Middle frontal gyrus (tissue), 1 donor: ENCODE data around the gene SLC2A1.
"Not testable (repeated sequence)": the region's sequence is repeated elsewhere in the genome, so short reads cannot be mapped to it uniquely, and the experiment has no call there.

Experiments used
- DNase-seq: peaks from one replicate; pipeline ENCODE4 v3.0.0-alpha.2; 2015; ENCODE audit warnings: low spot score; ENCODE audit errors: extremely low spot score

SLC2A1 gene

DNA sequence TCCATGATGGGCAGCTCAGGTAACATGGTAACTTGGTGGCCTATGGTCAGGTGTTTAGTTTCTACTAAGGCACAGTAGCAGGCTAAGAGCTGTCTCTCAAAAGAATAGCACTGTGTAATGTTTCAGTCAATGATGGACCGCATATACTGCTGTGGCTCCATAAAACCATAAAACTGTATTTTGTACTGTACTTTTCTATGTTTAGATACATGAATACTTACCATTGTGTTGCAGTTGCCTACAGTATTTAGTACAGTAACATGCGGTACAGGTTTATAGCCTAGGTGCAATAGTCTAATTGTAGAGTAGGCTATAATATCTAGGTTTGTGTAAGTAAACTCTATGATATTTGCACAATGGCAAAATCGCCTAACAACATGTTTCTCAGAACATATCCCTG, 50.6 kb downstream of the SLC2A1 start:
- no peak for DNase-seq

DNA sequence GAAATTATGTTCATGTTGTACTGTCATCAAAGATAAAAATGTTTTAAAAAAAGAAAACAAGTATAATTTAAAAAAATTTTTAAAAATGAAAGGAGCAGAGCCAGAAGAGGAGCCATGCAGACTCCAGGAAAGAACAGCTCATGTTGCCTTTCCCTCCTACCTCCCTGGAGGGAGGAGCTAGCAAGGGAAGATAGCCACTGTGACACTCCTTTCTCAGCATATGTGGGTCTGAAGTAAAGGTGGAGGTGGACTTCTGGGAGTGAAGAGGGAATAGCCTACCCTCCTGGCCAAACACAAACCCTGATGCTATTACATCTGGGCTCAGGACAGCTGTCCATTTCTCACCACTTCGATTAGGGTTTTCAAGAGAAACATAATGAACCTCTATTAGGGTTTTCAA, 54.2 kb downstream of the SLC2A1 start:
- DNase-seq, result no peak

DNA sequence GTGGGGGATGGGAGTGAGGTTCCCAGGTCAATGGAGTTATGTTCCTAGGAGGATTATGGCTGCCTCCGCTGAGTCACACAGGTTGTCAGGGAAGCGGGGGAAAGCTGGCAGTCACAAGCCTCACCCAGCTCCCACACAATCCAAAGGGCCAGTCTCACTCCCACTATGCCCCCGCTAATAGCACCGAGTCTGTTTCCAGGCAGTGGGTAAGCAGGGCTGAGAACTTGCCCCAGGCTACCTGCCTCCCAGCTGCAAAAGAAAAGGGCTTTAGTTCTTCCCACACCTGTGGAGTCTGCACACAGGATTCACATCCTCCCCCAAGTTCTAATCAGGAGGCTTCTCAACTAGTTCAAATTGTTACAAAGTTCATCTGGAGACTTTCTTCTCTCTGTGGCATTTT, 58.7 kb downstream of the SLC2A1 start:
- not testable (repeated sequence) for DNase-seq

DNA sequence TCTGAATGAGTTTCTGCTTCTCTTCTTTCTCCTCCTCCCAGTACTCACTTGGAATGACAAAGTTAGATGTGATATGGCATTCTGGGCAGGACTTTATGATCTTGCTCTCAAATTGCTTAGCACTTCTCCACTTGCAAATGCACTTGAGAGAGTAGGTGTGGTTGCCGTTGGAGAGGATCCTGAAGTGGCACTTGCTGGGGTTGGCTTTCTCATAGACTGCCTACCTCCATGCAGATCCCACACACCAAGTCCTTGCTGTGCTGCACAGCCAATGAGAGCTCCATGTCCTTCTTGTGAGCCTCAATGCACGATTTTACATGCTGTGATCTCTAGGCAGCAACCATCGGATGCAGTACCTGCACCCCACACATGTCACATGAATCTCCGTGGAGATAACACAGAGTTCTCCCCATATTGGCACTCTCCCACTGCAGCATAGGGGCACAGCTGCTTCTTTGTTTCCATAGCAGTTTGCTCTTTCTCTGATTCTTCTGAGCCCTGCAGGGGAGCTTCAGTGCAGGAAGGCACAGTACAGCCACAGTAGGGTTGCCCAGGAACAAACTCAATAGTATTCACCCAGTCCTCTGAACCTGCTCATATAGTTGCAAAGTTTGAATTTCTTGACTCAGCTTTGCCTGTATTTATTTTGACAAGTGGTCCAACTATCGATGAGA, 67.1 kb downstream of the SLC2A1 start:
- DNase-seq, result no peak

DNA sequence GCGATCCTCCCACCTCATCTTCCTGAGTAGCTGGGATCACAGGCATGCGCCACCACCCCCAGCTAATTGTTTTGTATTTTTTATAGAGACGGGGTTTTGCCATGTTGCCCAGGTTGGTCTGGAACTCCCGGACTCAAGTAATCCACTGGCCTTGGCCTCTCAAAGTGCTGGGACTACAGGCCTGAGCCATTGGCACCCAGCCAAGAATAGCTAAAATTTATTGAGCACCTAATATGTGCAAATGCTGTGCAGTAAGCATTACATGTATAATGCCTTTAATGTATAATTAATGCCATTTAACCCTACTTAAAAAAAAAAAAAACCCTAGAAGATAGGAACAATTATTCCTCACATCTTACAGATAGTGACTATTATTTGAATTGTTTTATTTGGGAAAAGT, 69.4 kb downstream of the SLC2A1 start:
- DNase-seq, result no peak

DNA sequence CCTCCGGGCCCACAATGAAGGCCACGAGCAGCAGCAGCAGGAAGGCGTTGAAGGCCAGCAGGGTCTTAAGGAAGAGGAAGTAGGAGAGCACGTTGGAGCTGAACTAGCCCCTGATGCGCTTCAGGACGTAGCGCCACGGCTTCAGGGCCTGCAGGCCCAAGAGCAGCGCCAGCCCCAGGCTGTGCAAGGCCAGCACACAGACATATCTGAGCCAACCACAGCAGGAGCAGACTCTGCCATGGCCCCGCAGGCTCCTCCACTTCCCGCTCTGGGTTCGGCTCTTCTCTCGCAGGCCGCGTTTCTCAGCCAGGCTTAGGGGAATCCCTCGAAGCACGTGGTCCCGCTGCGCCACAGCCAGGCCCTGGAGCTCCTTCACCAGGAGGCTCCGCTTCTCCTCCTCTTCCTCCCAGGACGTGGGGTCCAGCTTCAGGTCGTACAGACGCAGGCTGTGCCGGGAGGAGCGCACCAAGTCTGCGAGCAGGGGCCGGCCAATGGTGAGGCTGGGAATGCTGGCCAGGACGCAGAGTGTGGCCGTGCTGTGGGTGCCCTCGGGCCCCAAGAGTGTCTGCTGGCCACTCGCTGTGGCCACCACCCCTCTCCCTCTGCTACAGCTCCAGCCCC, 70.5 kb downstream of the SLC2A1 start:
- DNase-seq, result no peak

DNA sequence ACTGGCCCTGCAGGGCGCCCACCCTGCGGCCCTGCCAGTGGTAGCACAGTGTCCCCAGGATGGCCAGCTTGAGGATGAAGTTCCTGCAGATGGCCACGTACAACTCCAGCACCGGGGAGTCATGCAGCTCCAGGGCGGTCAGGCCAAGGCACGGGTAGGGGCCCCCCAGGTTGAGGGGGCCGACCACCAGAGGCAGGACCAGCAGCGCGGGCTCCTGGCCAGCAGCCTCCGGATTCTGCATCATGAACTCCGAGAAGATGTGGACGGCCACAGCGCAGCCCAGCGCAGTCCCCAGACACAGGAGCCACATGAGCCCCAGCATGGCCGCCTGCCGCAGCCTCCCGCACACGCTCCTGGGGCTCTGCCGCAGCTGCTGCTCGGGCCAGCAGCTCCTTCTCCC, 71.3 kb downstream of the SLC2A1 start:
- DNase-seq, result no peak

DNA sequence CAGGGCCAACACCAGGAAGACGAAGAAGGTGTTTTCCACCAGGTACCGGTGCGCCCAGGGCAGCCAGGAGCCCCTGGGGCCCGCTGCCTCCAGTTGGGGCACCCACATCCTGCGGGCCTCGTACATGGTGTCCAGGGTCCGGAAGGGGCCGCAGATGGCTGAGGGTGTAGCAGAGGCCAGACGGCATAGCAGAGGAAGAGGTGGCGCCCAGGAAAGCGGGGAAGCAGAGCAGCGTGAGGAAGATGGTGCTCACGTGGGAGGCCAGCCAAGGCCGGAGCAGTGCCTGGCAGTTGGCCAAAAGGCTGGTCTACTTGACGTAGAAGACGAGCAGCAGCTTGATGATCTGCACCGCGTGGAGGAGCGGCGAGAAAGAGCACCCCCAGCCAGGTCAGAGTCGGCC, 71.9 kb downstream of the SLC2A1 start:
- DNase-seq, result no peak

DNA sequence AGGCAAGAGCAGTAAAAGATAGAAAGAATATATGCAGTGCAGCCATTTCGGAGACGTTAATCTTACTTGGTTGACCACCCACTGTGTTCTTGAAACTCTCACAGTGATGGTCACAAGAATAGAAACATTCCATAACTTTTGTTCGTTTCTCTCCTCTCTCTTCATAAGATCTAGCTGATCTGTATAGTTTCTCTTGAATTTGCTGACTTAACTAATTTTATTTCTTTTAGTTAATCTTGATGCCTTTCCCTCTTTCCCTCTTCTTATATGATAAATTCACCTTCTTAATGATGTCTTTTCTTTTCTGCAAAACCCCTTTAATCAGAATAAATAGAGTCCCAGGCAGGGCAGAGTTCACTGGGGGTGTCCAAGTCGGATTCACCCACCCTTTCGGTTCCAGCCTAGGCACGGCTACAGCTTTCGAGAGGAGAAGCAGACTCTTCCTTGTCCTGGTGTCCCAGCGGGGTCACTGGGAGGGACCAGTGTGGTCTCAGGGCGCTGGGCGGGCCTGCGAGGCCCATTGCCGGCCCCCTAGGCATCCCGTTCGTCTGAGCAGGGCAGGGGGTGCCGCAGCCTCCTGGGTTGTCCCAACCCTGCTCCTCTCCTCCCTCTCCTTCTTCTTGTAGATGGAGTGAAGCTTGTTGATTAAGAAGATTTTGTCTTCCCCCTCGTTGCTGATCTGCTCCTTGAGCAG, 72.5 kb downstream of the SLC2A1 start:
- no peak for DNase-seq

DNA sequence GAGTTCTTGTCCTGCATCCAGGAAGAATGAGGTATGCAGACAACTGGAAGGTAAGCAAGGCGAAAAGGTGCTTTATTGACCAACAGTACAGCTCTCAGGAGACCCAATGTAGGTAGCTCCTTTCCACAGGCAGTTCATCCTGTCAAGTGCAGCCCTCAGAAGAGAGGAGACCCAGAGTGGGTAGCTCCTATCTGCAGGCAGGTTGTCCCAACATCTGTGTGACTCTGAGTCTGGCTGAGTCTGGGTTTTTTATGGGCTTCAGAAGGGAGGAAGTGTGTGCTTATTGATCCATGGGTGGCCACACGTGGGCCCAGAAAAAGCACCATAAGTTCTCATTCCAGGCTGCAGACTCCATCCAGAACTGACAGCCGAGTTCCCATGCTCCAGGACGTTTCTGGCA, 78.3 kb downstream of the SLC2A1 start:
- DNase-seq, result no peak

DNA sequence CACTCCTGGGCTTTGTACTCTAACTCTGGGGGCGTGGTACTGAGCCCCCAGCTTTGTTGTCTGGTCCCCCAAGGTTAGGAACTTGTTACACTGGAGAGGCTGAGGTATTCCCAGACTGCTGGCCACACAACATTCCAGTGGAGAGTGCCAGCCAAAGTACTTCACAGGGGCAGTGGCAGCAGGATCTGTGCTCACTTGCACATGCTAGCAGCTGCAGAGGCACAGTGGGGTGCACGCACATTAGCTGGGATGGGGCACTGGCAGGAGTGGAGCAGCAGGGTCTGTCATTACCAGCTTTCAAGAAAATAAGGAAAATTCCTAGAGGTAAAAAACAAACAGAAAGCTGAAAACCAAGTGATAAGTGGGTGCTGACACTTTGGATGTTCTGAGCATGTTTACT, 81.3 kb downstream of the SLC2A1 start:
- no peak for DNase-seq

DNA sequence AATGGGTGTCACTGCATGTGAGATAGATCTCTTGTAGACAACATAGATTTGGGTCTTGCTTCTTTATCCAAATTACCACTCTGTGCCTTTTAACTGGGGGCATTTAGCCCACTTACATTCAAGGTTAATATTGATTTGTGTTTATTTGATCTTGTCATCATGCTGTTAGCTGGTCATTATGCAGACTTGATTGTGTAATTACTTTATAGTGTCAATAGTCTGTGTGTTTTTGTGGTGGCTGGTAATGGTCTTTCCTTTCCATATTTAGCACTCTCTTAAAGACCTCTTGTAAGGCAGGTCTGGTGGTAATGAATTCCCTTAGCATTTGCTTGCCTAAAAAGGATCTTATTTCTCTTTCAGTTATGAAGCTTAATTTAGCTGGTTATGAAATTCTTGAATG, 82.7 kb downstream of the SLC2A1 start:
- DNase-seq, result no peak
